ENCODE results near the gene IKBKG.

GRCh38 chrX:154599531-154599930 lies 52.1 kb downstream of the IKBKG start:
- TF ChIP-seq CTCF (optimal IDR thresholded peaks at IDR 0.05 in 1 of 3, IDR thresholded peaks at IDR 0.05 in 1 of 3, conservative IDR thresholded peaks at IDR 0.05 in 1 of 3; ENCODE audit: extremely low read depth in 1 of 3, insufficient read depth in 2 of 3, low read length in 3 of 3), result no peak
- TF ChIP-seq EZH2 (IDR thresholded peaks at IDR 0.05; ENCODE audit: low read length), result no peak
